HL-60/S4 (cell line): ENCODE results near the gene PNPLA8.
"Not testable (repeated sequence)": the region's sequence is repeated elsewhere in the genome, so short reads cannot be mapped to it uniquely, and the experiment has no call there.

Experiments used
- in situ Hi-C: fragments of 300-500 bp; cut with MboI; formaldehyde crosslinking; loops from 2 replicates; pipeline ENCODE4 v1.14.3; 2022; ENCODE audit warnings: low sequenced_read_pairs

The PNPLA8 gene

GRCh38 chr7:108529341-108529740 lies 3.4 kb upstream of the PNPLA8 start:
- in situ Hi-C loops: no loop called here

DNA sequence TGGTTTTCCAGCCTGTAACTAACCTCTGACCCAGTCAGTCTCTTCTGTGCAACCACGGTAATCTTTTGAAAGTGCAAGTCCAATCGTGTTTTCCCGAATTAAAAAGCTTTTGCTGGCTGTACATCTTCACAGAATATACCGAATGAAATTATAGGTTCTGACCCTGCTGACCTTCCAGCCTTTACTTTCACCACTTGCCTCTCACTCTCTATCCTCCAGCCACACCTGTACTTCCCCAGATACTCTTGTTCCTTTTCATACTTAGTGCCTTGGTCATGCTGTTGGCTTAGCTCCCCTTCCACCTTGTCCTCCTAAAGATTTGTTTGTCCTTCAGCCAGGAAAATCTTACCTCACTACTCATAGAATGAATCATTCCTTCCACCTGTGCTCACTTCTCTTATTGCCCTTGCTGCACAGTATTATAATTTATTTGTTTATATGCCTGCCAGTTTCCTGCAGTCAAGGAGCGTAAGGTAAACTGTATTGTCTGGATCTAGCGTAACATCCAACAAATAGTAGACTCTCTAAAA lies 2.3 kb upstream of the PNPLA8 start:
- in situ Hi-C loops: no loop called here

- in situ Hi-C loops: no loop called here
These were observed 758 bp upstream of the PNPLA8 start for GRCh38 chr7:108526768-108527017.

GRCh38 chr7:108525327-108525984 lies 479 bp downstream of the PNPLA8 start:
- in situ Hi-C loops: no loop called here

DNA sequence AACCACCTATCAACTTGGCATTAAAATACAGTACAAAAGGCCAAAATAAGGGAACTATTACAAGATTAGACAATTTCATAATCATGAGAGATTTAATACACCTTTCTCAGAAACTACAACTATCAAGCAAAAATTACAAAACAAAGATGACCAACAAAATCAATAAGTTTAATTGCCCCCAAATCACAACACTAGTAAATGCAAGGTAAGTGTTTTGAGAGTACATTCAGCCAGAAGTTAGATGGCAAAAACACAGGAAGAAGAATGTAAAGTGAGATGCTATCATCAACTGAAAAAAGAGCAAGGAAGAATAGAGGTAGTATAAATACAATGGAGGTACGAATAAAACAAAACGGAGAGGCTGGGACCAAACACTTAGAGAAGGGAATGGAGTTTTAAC lies 3.2 kb downstream of the PNPLA8 start:
- in situ Hi-C loops: no loop called here

- in situ Hi-C loops: no loop called here
These were observed 8.0 kb downstream of the PNPLA8 start for GRCh38 chr7:108517951-108518350.

- in situ Hi-C loops: no loop called here
These were observed 10.3 kb downstream of the PNPLA8 start for GRCh38 chr7:108515630-108516029.

GRCh38 chr7:108515013-108515412 lies 10.9 kb downstream of the PNPLA8 start:
- in situ Hi-C loops: no loop called here

DNA sequence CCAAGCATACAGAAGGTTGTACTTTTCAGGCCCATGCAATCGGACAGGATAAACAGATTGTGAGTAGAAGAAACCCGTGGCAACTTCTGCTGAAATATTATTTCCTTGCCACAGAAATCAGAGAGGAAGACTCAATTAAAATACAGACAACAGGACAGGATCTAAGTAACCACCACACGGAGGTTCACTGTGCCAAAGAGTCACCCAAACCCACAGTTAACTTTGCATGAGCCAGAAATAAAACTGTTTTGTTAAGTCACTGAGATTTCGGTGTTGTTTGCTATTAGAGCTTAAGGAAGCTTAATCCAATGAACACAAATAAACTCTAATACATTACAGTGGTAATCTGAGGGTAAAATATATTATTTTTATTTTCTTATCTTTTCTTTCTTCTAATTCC lies 14.0 kb downstream of the PNPLA8 start:
- in situ Hi-C loops: no loop called here

DNA sequence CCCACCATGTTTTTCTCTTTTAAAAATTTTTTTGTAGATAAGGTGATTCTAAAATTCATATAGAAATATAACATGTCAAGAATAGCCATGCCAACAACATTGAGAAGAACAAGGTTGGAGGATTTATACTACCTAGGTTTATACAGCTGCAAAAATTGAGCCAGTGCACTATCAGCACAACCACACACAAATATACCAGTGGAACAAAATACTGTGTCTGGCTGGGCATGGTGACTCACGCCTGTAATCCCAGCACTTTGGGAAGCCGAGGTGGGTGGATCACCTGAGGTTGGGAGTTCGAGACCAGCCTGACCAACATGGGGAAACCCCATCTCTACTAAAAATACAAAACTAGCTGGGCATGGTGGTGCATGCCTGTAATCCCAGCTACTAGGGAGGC lies 21.4 kb downstream of the PNPLA8 start:
- in situ Hi-C loops: not testable (repeated sequence)

GRCh38 chr7:108503112-108504026 lies 22.6 kb downstream of the PNPLA8 start:
- in situ Hi-C loops: no loop called here

DNA sequence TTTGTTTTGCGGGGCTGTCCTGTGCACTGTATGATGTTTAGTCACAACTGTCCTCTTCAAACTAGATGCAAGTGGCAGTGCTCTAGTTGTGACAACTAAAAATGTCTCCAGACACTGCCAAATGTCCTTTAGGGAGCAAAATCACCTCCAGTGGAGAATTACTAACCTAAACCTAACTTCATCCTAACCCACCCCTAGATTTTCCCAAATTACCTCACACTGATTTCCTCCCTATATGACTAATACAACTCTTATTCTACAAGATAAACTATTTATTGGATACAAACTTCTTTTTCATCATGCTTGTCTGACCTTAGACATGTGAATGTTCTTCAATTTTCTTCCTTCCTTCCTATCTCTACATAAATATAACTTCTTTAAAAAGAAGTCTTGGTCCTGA lies 26.4 kb downstream of the PNPLA8 start:
- in situ Hi-C loops: no loop called here

DNA sequence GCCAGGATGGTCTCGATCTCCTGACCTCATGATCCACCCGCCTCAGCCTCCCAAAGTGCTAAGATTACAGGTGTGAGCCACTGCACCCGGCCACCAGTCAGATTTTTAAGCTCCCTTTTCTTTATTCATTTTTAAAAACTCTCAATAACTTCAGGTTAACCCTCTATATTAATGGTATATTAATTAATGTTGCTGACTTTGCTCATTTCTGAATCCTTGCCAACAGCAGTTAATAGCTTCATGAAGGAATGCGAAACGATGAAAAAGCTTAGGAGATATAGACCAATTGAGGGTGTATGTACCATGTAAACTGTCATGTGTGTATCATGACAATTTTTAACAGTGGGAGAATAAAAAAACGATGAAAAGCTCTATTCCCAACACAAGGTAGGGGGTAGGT lies 27.5 kb downstream of the PNPLA8 start:
- in situ Hi-C loops: no loop called here

DNA sequence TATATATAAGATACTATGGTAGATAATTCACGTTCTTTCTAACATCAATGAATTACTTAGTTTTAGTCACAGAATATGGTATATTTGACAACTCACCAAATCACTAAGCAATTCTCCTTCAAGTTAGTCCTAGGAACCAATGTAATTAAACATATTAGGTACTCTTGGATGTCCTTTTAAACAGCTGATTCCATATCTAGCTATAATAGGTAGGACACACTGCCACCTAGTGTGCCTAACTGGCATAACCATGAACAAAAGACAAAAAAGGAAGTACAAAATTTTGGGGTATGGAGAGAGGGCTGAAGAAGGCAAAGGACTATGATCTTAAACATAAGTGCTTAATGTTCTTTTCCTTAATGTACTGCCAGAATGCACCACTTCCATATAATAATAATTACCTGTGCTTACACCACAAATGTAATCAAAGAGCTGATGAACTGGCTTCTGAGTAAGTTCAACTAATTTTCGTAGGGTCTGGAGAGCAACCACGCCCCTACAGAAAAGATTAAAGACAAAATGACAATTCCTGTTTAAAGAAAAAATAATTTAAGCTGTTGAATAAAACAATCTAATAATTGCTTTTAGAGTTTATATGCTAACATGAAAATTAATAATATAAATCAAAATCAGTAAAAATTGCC lies 28.7 kb downstream of the PNPLA8 start:
- in situ Hi-C loops: no loop called here

DNA sequence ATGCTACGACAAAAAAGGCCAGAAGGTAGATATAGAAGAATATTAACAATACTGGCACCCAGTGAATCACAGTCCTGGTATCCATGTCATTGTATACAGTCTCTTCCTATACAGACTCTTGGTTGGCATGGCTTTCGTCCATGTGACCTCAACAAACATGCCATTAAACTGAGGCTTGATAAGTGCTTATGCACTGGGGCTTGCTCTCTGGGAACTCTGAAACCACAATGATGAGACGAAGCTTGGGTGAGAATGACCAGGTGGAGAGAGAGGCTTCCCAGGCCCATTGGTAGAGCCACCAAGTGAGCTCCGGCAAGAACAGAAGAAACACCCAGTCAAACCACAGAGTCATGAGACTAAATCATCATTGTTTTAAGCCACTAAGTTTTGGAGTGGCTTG lies 33.2 kb downstream of the PNPLA8 start:
- in situ Hi-C loops: no loop called here

GRCh38 chr7:108488768-108489538 lies 37.0 kb downstream of the PNPLA8 start:
- in situ Hi-C loops: no loop called here

DNA sequence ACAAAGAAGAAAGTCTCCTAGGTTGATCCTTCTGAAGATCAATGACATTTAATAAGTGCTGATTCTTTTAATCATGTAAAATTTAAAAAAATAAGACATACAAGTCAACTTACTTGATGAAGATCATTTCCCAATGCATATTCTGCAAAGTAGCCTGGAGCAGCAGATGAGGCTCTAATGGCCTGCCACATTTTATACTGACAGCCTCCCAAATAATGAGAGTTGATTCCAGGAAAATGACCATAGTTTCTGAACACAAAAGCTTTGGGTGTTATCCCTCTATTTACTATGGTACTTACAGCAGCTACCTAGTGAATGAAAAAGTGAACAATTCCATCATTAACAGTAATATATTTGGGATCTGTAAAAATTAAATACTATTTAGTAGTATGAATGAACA lies 38.3 kb downstream of the PNPLA8 start:
- in situ Hi-C loops: no loop called here

DNA sequence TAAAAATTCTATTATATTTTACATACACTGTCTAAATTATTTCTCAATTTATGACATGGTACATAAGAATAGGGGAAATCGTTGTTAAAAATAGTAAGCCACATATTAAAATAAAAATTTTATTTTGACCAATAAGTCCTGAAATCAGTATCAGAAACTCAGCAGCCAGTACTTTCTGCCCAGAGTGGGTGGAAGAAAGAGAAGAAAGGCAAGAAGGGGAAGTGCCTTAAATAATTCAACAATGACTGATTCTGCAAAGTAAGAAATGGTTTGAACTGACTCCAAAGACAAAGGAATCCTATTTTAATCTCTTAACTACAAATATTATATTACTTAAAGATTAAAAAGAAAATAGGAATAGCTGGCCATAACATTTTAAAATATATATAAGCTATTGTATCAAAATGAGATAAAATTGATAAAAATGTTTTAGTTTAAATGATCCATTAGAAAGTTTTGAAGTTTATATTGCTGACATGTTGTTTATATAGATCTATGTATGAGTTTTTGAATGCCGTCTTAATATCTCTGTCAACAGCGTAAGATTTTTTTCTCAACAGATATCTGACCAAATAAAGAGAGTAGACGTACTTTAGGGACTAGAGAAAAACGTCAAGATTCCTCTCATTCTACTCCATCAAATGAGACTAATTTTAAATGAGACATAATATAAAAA lies 39.5 kb downstream of the PNPLA8 start:
- in situ Hi-C loops: no loop called here

DNA sequence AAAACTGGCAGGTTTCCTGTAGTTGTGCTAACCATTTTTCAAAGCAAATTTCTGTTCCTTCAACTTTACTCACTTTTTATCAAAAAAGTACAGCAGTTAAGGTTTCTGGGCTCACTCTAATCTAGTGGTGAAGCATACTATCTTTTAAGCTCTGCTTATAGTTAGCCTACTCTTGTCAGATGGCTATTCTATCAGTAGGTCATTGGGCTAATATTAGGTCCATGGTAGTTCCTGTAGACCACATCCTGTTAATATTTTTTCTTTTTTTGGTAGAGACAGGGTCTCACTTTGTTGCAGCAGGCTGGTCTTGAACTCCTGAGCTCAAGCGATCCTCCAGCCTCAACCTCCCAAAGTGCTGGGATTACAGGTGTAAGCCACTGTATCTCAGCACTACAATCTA lies 41.8 kb downstream of the PNPLA8 start:
- in situ Hi-C loops: no loop called here

DNA sequence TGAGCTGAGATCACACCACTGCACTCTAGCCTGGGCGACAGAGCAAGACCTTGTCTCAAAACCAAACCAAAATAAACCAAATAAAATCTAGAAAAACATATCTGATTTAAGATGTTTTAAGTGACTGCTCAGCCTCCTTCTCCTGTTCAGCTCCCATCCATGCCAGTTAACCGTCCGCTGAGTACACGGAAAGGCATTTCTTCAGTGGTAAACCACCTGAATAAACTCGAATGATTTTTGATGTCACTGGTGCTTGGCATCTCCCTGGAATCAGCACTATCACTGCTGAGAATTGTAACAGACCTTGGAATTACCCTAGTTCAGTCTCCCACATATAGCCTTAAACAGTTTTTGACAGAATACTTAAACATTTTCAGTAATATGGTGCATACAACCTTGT lies 45.6 kb downstream of the PNPLA8 start:
- in situ Hi-C loops: no loop called here

- in situ Hi-C loops: no loop called here
These were observed 46.2 kb downstream of the PNPLA8 start for GRCh38 chr7:108479751-108480150.
